ENCODE data around the gene LTBP3. TPM values are rescaled to one million over a fixed set of nuclear protein-coding genes. Genes with fewer than 3 reads are reported as not detected.

Gene LTBP3
- total RNA-seq, 1 experiment from 2014 or later, result 248 TPM

- no peak overlapping the region for H3K9ac ChIP-seq (ENCODE audit: low read length)
- no peak overlapping the region for H2AFZ ChIP-seq (ENCODE audit: low read depth, low read length, poor library complexity, severe bottlenecking)
- RAD21 ChIA-PET (ENCODE audit: low non-redundant PET in 1 of 2, low total read pairs in 2 of 2, uncharacterized antibody in 2 of 2, unreplicated experiment in 2 of 2), result no interaction called here
- intact Hi-C loops (cut with micrococcal nuclease), result no loop called here
- H4K20me1 ChIP-seq (ENCODE audit: insufficient read depth), result no peaks in the 10 kb centered on the region
- H3K9me3 ChIP-seq (ENCODE audit: control insufficient read depth in 1 of 2, insufficient read depth in 1 of 2, low read depth in 1 of 2, low read length in 2 of 2), result no peaks in the 10 kb centered on the region
- CTCF ChIA-PET, result interaction anchor here (1.0 kb wide), 1 partner anchor 9 kb away, joined by 3 read pairs; no protein-coding TSS in a partner anchor
- no peak overlapping the region for H3K4me3 ChIP-seq (replicated peaks in 1 of 2; ENCODE audit: low read depth in 1 of 2, low read length in 2 of 2)
- no peaks in the 10 kb centered on the region for H3K27me3 ChIP-seq (ENCODE audit: insufficient read depth, low read length)
- POLR2A ChIA-PET, result interaction anchor here (0.8 to 1.5 kb wide), 3 partner anchors 11 to 273 kb away, joined by 3 read pairs; partner anchors contain the start of genes EHBP1L1 and MUS81
- H3K4me1 ChIP-seq (ENCODE audit: control insufficient read depth in 1 of 2, insufficient read depth in 2 of 2, low read length in 2 of 2), result peaks cover 14 to 25% of the 10 kb centered on the region in 2 experiments
- ATAC-seq (no peak), DNase-seq (ENCODE audit: low read depth, low spot score) (no peak)
- H3K79me2 ChIP-seq (ENCODE audit: insufficient read depth, low read length), result no peaks in the 10 kb centered on the region
- H3K9me2 ChIP-seq (ENCODE audit: insufficient read depth), result no peaks in the 10 kb centered on the region
- H3K4me2 ChIP-seq (ENCODE audit: low read length), result no peak overlapping the region
- no TSS peak for BruUV-seq (replicated peaks)
- H3K27ac ChIP-seq (ENCODE audit: low read depth, low read length), result no peak overlapping the region
- no peaks in the 10 kb centered on the region; a peak in 1 of 4 replicates for H3K36me3 ChIP-seq (ENCODE audit: control insufficient read depth in 1 of 2, insufficient read depth in 2 of 2, low read length in 2 of 2)
- TF ChIP-seq SRF (IDR thresholded peaks at IDR 0.05; ENCODE audit: low read depth) (no peak), TCF7L2 (IDR thresholded peaks at IDR 0.05; ENCODE audit: borderline replicate concordance, extremely low read depth, insufficient read depth, insufficient read length) (no peak), CTCF (IDR thresholded peaks at IDR 0.05 in 2 of 3, conservative IDR thresholded peaks at IDR 0.05 in 1 of 3; ENCODE audit: borderline replicate concordance in 1 of 3, insufficient read depth in 1 of 3, low read depth in 2 of 3, low read length in 2 of 3) (no peak), YY1 (IDR thresholded peaks at IDR 0.05; ENCODE audit: extremely low read depth, insufficient replicate concordance, low read depth, low read length) (no peak), ELF1 (IDR thresholded peaks at IDR 0.05; ENCODE audit: borderline replicate concordance, low read depth) (no peak), FOSL1 (IDR thresholded peaks at IDR 0.05; ENCODE audit: low read depth) (no peak), SP1 (IDR thresholded peaks at IDR 0.05; ENCODE audit: low read depth) (no peak), REST (IDR thresholded peaks at IDR 0.05; ENCODE audit: low read depth) (no peak), MAX (IDR thresholded peaks at IDR 0.05) (no peak), ZFX (IDR thresholded peaks at IDR 0.05) (no peak), SIN3A (IDR thresholded peaks at IDR 0.05; ENCODE audit: low read depth) (no peak), JUND (IDR thresholded peaks at IDR 0.05) (no peak), ATF3 (IDR thresholded peaks at IDR 0.05) (no peak), POLR2A (IDR thresholded peaks at IDR 0.05; ENCODE audit: borderline replicate concordance, extremely low read depth, insufficient read depth, insufficient read length) (no peak), EGR1 (IDR thresholded peaks at IDR 0.05; ENCODE audit: low read depth) (no peak), EZH2phosphoT487 (IDR thresholded peaks at IDR 0.05; ENCODE audit: borderline replicate concordance) (no peak), CBX3 (IDR thresholded peaks at IDR 0.05; ENCODE audit: low read depth) (no peak), CEBPB (IDR thresholded peaks at IDR 0.05; ENCODE audit: low read depth) (no peak)
These were observed 28.5 kb upstream of the LTBP3 start for GRCh38 chr11:65586676-65587075.

All from HCT116 (cell line).